Measurements from ENCODE around the gene IL15RA.

IL15RA gene

GRCh38 chr10:6012121-6012905 lies 35.0 kb upstream of the IL15RA start:
- DNase-seq: no peak
- TF ChIP-seq GATA1 (IDR thresholded peaks at IDR 0.05; ENCODE audit: low read depth, low read length) (no peak), POLR2A (IDR thresholded peaks at IDR 0.05; ENCODE audit: low read length) (no peak)

DNA sequence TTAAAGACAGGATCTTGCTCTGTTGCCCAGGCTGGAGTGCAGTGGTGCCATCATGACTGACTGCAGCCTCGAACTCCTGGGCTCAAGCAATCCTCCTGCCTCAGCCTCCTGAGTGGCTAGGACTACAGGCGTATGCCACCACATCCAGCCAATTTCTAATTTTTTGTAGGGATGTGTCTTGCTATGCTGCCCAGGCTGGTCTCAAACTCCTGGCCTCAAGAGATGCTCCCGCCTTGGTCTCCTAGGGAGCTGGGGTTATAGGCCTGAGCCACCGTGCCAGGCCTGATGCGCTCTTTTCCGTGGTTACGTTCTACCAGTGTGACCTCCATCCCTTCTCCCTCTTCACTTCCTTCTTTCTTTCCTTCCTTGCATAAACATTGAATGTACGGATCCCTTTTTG lies 34.2 kb upstream of the IL15RA start:
- no peak for TF ChIP-seq GATA1 (IDR thresholded peaks at IDR 0.05; ENCODE audit: low read depth, low read length)
- TF ChIP-seq POLR2A (IDR thresholded peaks at IDR 0.05; ENCODE audit: low read length): no peak
- DNase-seq: no peak

DNA sequence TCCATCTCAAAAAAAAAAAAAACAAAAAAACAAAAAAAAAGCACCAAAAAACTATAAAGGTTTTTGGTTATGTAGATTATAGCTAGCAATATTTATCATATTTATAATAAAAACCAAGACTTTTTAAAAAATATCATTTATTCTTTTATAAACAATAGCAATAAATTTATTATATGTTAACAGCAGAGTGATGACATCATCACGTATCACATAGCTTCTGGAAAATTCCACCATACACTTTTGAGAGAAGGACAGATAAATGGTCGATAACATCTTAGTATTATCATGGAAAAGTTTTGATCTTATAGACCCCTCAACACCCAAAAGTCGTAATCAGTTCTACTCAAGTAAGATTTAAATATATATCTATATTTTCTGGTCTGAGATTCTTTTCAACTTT lies 33.2 kb upstream of the IL15RA start:
- DNase-seq: no peak
- TF ChIP-seq GATA1 (IDR thresholded peaks at IDR 0.05; ENCODE audit: low read depth, low read length) (no peak), POLR2A (IDR thresholded peaks at IDR 0.05; ENCODE audit: low read length) (no peak)

DNA sequence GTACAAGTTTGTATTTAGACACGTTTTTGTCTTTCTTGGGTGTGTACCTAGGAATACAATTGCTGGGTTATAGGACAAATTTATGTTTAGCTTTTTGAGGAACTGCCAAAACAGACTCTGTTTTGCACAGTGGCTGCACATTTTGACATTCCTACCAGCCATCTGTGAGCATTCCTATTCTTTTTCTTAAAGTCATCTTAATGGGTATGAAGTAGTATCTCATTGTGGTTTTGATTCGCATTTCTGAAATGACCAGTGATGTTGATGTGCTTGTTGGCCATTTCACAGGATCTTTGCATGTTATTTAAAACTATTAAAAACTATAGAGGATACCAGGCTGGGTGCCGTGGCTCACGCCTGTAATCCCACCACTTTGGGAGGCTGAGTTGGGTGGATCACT lies 32.6 kb upstream of the IL15RA start:
- TF ChIP-seq POLR2A (IDR thresholded peaks at IDR 0.05; ENCODE audit: low read length) (no peak), GATA1 (IDR thresholded peaks at IDR 0.05; ENCODE audit: low read depth, low read length) (no peak)
- no peak for DNase-seq

DNA sequence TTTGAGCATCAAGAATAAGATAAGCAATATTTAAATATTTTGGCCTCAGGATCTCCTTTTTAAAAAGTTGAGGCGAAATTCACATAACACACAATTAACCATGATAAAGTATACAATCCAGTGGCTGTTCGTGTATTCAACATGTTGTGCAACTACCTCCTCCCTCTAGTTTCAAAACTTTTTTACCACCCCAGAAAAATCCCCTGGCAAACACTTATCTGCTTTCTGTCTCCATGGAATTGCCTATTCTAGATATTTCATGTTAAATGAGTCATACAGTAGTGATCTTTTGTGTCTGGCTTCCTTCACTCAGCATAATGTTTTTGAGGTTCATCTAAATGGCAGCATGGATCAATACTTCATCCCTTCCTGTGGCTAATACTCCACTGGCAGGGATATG lies 31.8 kb upstream of the IL15RA start:
- no peak for DNase-seq
- TF ChIP-seq POLR2A (IDR thresholded peaks at IDR 0.05; ENCODE audit: low read length): no peak
- TF ChIP-seq GATA1 (IDR thresholded peaks at IDR 0.05; ENCODE audit: low read depth, low read length): no peak

GRCh38 chr10:6008497-6009142 lies 31.3 kb upstream of the IL15RA start:
- DNase-seq: no peak
- no peak for TF ChIP-seq GATA1 (IDR thresholded peaks at IDR 0.05; ENCODE audit: low read depth, low read length)

- DNase-seq: peak; percentile 21 to 31
- no peak for TF ChIP-seq POLR2A (IDR thresholded peaks at IDR 0.05; ENCODE audit: low read length)
- TF ChIP-seq GATA1 (IDR thresholded peaks at IDR 0.05; ENCODE audit: low read depth, low read length): no peak
These were observed 29.6 kb upstream of the IL15RA start for GRCh38 chr10:6006991-6007390.

DNA sequence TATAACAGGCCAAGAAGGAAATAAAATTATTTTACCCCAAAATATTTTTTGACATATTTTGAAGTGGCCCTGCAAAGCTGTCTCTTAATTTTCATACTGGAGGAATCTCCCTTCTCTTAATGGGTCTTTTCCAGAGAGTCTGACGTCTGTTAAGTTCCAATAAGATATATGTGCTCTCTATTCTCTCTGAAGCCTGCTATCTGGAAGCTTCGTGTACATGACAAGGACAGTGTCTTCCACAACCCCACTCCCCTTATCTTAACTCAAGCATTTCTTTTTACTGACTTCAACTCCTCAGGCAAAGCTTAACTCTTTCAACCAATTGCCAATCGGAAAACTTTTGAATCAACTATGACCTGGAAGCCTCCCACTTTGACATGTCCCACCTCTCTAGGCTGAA lies 29.2 kb upstream of the IL15RA start:
- TF ChIP-seq GATA1 (IDR thresholded peaks at IDR 0.05; ENCODE audit: low read depth, low read length): no peak
- TF ChIP-seq POLR2A (IDR thresholded peaks at IDR 0.05; ENCODE audit: low read length): no peak
- DNase-seq: peak in 1 of 2 experiments; percentile 40

GRCh38 chr10:6005856-6006395 lies 28.6 kb upstream of the IL15RA start:
- TF ChIP-seq GATA1 (IDR thresholded peaks at IDR 0.05; ENCODE audit: low read depth, low read length) (no peak), POLR2A (IDR thresholded peaks at IDR 0.05; ENCODE audit: low read length) (peak; percentile 54)
- peak; percentile 70 to 82 for DNase-seq

GRCh38 chr10:6005161-6005804 lies 27.9 kb upstream of the IL15RA start:
- DNase-seq: peak in 1 of 2 experiments; percentile 20

DNA sequence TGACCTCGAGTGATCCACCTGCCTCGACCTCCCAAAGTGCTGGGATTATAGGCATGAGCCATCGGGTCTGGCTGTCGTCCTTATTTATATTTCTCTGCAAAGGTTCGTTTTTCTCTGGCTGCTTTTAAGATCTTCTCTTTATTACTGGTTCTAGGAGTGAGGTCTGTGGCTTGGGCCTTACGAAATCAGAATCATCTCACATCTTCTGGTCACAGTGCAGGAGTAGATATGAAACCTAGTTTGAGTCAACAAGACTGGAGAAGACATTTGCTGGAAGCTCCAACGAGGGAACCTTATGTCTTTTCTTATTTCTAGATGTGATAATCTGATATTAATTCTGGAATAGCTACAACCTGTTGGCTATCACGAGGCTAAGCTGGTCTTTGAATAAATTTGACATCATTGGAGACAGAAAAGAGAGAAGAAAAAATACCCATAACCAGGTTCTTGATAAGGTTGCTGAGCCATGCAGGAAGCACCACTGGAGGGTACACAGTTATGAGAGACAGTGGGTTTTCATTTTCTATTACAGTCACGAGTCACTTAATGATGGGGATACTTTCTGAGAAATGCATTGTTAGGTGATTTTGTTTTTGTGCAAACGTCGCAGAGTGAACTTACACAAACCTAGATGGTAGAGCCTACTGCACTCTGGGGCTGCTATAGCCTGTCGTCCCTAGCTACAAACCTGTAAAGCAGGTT lies 25.6 kb upstream of the IL15RA start:
- TF ChIP-seq POLR2A (IDR thresholded peaks at IDR 0.05; ENCODE audit: low read length) (no peak), GATA1 (IDR thresholded peaks at IDR 0.05; ENCODE audit: low read depth, low read length) (no peak)
- no peak for DNase-seq

DNA sequence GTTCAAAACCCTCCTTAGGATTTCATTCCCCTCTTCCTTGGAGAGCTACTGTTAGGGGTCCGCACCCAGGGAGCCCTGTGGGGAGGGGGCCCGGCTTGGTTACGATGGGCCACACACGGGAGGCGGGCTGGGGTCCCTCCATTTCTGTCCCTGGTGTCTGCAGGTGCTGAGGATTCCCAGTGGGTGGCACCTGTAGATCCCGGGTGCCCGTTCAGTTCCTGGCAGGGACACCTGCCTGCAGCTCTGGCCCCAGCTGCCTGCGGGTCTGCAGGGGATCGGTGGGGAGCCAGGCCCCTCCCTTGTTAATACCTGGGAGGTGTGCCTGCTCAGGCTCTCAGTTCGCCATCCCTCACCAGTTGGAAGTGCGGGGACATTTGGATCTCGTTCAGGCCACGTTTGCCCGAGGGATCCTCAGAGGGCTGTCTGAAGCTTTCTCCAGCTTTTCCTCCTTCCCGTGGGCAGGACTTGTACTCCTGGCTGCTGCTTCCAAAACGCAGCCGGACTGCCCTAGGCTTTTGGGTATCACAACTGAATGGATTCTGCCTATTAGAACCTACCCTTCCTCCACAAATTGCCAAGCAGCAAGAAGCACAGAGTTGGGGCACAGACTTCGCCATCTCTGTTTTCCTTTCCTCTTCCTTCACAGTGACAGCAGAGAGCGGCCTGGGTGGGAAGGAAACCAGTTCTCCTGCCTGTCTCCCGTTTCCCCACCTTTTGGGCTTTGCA lies 22.3 kb upstream of the IL15RA start:
- TF ChIP-seq GATA1 (IDR thresholded peaks at IDR 0.05; ENCODE audit: low read depth, low read length) (no peak), POLR2A (IDR thresholded peaks at IDR 0.05; ENCODE audit: low read length) (no peak)
- DNase-seq: no peak

DNA sequence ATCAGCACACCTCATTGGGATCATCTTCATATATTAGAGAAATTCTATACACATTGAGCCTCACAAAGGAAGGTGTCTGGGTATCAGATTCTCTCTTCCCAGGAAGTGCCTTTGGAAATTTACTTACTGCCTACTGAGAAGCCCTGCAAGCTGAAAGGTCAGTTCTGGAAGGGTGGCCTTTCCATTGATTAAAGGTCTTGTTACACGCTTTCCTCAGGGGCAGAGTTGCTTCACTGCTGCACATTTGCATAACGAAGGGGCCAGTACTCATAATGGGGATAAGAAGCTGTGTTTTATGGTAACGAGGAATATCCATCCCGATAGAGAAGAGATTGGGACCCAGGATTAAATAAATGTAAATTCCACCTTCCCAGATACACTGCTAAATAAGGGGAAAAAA lies 19.4 kb upstream of the IL15RA start:
- TF ChIP-seq GATA1 (IDR thresholded peaks at IDR 0.05; ENCODE audit: low read depth, low read length) (no peak), POLR2A (IDR thresholded peaks at IDR 0.05; ENCODE audit: low read length) (no peak)
- no peak for DNase-seq

Data from erythroblast (primary cell).